ENCODE measurements around the gene HNF4A.

Gene HNF4A

GRCh38 chr20:44392776-44393607 lies 37.5 kb downstream of the HNF4A start:
- Histone ChIP-seq H3K4me3 (ENCODE audit: insufficient read length, low read depth) (no peak overlapping the region), H3K27me3 (ENCODE audit: insufficient read depth, insufficient read length) (peaks cover 8% of the 10 kb centered on the region), H3K4me1 (ENCODE audit: insufficient read depth, insufficient read length) (peaks cover 6% of the 10 kb centered on the region), H3K9ac (ENCODE audit: insufficient read length, low read depth) (no peak overlapping the region), H3K9me3 (ENCODE audit: insufficient read depth, low read length) (no peaks in the 10 kb centered on the region), H3K36me3 (ENCODE audit: insufficient read depth, insufficient read length, low read length) (no peaks in the 10 kb centered on the region)
- DNase-seq (ENCODE audit: low read depth, low spot score): no peak
- TF ChIP-seq SUZ12 (IDR thresholded peaks at IDR 0.05; ENCODE audit: extremely low read depth, insufficient read depth, insufficient read length): no peak
- no peak for TF ChIP-seq ZNF274 (IDR thresholded peaks at IDR 0.05; ENCODE audit: low read depth, low read length)
- no peak for TF ChIP-seq YY1 (IDR thresholded peaks at IDR 0.05; ENCODE audit: insufficient read depth, insufficient read length)

- no peaks in the 10 kb centered on the region for H3K36me3 ChIP-seq (ENCODE audit: insufficient read depth, insufficient read length, low read length)
- no peak overlapping the region for H3K4me3 ChIP-seq (ENCODE audit: insufficient read length, low read depth)
- H3K27me3 ChIP-seq (ENCODE audit: insufficient read depth, insufficient read length): peaks cover 6% of the 10 kb centered on the region
- H3K4me1 ChIP-seq (ENCODE audit: insufficient read depth, insufficient read length): peaks cover 6% of the 10 kb centered on the region
- no peaks in the 10 kb centered on the region for H3K9me3 ChIP-seq (ENCODE audit: insufficient read depth, low read length)
- DNase-seq (ENCODE audit: low read depth, low spot score): no peak
- H3K9ac ChIP-seq (ENCODE audit: insufficient read length, low read depth): no peak overlapping the region
- no peak for TF ChIP-seq YY1 (IDR thresholded peaks at IDR 0.05; ENCODE audit: insufficient read depth, insufficient read length)
- TF ChIP-seq SUZ12 (IDR thresholded peaks at IDR 0.05; ENCODE audit: extremely low read depth, insufficient read depth, insufficient read length): no peak
- TF ChIP-seq ZNF274 (IDR thresholded peaks at IDR 0.05; ENCODE audit: low read depth, low read length): no peak
Measured at GRCh38 chr20:44393608-44394451, 38.3 kb downstream of the HNF4A start.

GRCh38 chr20:44394452-44394701 lies 38.9 kb downstream of the HNF4A start:
- Histone ChIP-seq H3K36me3 (ENCODE audit: insufficient read depth, insufficient read length, low read length) (no peaks in the 10 kb centered on the region), H3K4me1 (ENCODE audit: insufficient read depth, insufficient read length) (peaks cover under 1% of the 10 kb centered on the region), H3K27me3 (ENCODE audit: insufficient read depth, insufficient read length) (peaks cover under 1% of the 10 kb centered on the region), H3K9ac (ENCODE audit: insufficient read length, low read depth) (no peak overlapping the region), H3K4me3 (ENCODE audit: insufficient read length, low read depth) (no peak overlapping the region), H3K9me3 (ENCODE audit: insufficient read depth, low read length) (no peaks in the 10 kb centered on the region)
- TF ChIP-seq ZNF274 (IDR thresholded peaks at IDR 0.05; ENCODE audit: low read depth, low read length): no peak
- TF ChIP-seq SUZ12 (IDR thresholded peaks at IDR 0.05; ENCODE audit: extremely low read depth, insufficient read depth, insufficient read length): no peak
- TF ChIP-seq YY1 (IDR thresholded peaks at IDR 0.05; ENCODE audit: insufficient read depth, insufficient read length): no peak
- DNase-seq (ENCODE audit: low read depth, low spot score): no peak

GRCh38 chr20:44394702-44395460 lies 39.4 kb downstream of the HNF4A start:
- H3K4me3 ChIP-seq (ENCODE audit: insufficient read length, low read depth): no peak overlapping the region

GRCh38 chr20:44395461-44396340 lies 40.2 kb downstream of the HNF4A start:
- no peaks in the 10 kb centered on the region for H3K4me1 ChIP-seq (ENCODE audit: insufficient read depth, insufficient read length)
- H3K36me3 ChIP-seq (ENCODE audit: insufficient read depth, insufficient read length, low read length): no peaks in the 10 kb centered on the region

More at GRCh38 chr20:44394702-44395460, 39.4 kb downstream of the HNF4A start:
- Histone ChIP-seq H3K27me3 (ENCODE audit: insufficient read depth, insufficient read length) (no peaks in the 10 kb centered on the region), H3K9me3 (ENCODE audit: insufficient read depth, low read length) (no peaks in the 10 kb centered on the region), H3K9ac (ENCODE audit: insufficient read length, low read depth) (no peak overlapping the region), H3K36me3 (ENCODE audit: insufficient read depth, insufficient read length, low read length) (no peaks in the 10 kb centered on the region), H3K4me1 (ENCODE audit: insufficient read depth, insufficient read length) (no peaks in the 10 kb centered on the region)
- no peak for DNase-seq (ENCODE audit: low read depth, low spot score)
- no peak for TF ChIP-seq ZNF274 (IDR thresholded peaks at IDR 0.05; ENCODE audit: low read depth, low read length)
- TF ChIP-seq YY1 (IDR thresholded peaks at IDR 0.05; ENCODE audit: insufficient read depth, insufficient read length): no peak
- no peak for TF ChIP-seq SUZ12 (IDR thresholded peaks at IDR 0.05; ENCODE audit: extremely low read depth, insufficient read depth, insufficient read length)

GRCh38 chr20:44396369-44397130 lies 41.1 kb downstream of the HNF4A start:
- H3K9me3 ChIP-seq (ENCODE audit: insufficient read depth, low read length): no peaks in the 10 kb centered on the region
- TF ChIP-seq SUZ12 (IDR thresholded peaks at IDR 0.05; ENCODE audit: extremely low read depth, insufficient read depth, insufficient read length): no peak
- TF ChIP-seq ZNF274 (IDR thresholded peaks at IDR 0.05; ENCODE audit: low read depth, low read length): no peak
- TF ChIP-seq YY1 (IDR thresholded peaks at IDR 0.05; ENCODE audit: insufficient read depth, insufficient read length): no peak
- no peaks in the 10 kb centered on the region for H3K36me3 ChIP-seq (ENCODE audit: insufficient read depth, insufficient read length, low read length)
- DNase-seq (ENCODE audit: low read depth, low spot score): no peak
- H3K4me1 ChIP-seq (ENCODE audit: insufficient read depth, insufficient read length): no peaks in the 10 kb centered on the region
- H3K4me3 ChIP-seq (ENCODE audit: insufficient read length, low read depth): no peak overlapping the region
- no peak overlapping the region for H3K9ac ChIP-seq (ENCODE audit: insufficient read length, low read depth)
- no peaks in the 10 kb centered on the region for H3K27me3 ChIP-seq (ENCODE audit: insufficient read depth, insufficient read length)

More at GRCh38 chr20:44395461-44396340, 40.2 kb downstream of the HNF4A start:
- DNase-seq (ENCODE audit: low read depth, low spot score): no peak
- TF ChIP-seq SUZ12 (IDR thresholded peaks at IDR 0.05; ENCODE audit: extremely low read depth, insufficient read depth, insufficient read length) (no peak), YY1 (IDR thresholded peaks at IDR 0.05; ENCODE audit: insufficient read depth, insufficient read length) (no peak), ZNF274 (IDR thresholded peaks at IDR 0.05; ENCODE audit: low read depth, low read length) (no peak)
- Histone ChIP-seq H3K9ac (ENCODE audit: insufficient read length, low read depth) (no peak overlapping the region), H3K27me3 (ENCODE audit: insufficient read depth, insufficient read length) (no peaks in the 10 kb centered on the region), H3K4me3 (ENCODE audit: insufficient read length, low read depth) (no peak overlapping the region), H3K9me3 (ENCODE audit: insufficient read depth, low read length) (no peaks in the 10 kb centered on the region)

Measured in NT2/D1 (cell line).